Activated T-cell treated with anti-CD3 and anti-CD28 coated beads for 1 hour (primary cell): ENCODE results near the gene RAD51C.
A peak's percentile ranks its signal among the peaks of the same experiment; 100 is the strongest.
"Not testable (repeated sequence)": the region's sequence is repeated elsewhere in the genome, so short reads cannot be mapped to it uniquely, and the experiment has no call there.

ENCODE experiments used
- DNase-seq: peaks from one replicate; pipeline ENCODE4 v3.0.0-alpha.2; 2020; ENCODE audit warnings: low read depth

Gene RAD51C

DNA sequence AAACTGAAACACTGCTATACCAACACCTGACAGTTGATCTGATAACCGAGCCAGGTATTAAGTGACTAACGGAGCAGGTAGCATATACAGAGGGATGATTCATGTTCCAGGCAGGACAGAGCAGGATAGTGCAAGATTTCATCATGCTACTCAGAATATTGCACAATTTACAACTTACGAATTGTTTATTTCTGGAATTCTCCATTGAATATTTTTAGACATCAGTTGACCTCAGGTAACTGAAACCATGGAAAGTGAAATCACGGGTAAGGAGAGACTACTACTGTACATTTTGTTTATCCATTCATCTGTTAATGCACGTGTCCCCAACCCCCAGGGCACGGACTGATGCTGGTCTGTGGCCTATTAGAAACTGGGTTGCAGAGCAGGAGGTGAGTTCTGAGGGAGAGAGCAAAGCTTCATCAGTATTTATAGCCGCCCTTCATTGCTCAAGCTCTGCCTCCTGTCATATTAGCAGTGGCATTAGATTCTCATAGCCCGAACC lies 48.8 kb downstream of the RAD51C start:
- DNase-seq = no peak

DNA sequence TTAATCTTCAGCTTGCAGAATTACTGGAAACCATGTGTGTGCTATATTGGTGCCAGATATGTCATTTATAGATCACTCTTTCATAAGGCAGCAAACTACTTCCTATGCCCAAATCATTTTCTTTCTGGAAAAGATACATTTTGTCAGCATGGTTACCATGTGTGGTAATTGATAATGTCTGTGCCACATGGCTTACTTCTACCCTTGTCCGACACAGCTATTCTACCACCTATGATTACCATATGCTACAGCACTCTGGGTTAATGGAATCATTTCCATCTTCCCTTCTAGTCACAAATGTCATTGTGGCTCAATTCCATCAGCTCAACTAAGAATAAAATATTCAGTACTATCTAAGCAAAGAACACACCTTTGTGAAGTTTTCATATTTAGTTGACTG lies 55.3 kb downstream of the RAD51C start:
- DNase-seq = no peak

DNA sequence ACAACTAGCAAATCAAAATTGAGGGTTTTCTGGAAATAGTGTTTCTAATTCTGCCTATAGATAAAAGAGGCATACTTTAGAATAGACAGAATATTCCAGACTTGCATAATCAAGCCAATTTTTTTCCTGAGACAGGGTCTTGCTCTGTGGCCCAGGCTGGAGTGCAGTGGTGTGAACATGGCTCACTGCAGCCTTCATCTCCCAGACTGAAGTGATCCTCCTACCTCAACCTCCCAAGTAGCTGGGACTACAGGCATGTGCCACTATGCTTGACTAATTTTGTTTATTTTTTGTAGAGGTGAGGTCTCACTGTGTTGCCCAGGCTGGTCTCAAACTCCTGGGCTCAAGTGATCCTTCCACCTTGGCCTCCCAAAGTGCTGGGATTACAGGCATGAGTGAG lies 57.2 kb downstream of the RAD51C start:
- DNase-seq = not testable (repeated sequence)

DNA sequence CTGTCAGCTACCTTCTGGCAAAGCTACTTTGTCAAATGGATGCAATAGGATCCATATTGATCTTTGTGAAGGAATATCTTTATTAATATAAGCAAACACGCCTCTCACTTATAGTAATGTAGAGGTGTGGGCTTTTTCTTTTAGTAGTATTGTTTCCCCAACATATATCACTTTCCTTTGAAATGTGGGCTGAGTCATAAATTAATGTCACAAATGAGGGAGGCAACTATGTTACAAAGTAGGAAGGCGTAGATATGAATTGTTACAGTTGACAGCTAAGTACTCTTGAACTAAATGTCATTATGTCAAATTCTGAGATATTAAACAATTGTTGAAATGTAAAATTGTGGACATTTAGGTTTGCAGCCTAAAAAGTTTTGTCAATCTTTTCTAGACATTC lies 60.6 kb downstream of the RAD51C start:
- no peak for DNase-seq

DNA sequence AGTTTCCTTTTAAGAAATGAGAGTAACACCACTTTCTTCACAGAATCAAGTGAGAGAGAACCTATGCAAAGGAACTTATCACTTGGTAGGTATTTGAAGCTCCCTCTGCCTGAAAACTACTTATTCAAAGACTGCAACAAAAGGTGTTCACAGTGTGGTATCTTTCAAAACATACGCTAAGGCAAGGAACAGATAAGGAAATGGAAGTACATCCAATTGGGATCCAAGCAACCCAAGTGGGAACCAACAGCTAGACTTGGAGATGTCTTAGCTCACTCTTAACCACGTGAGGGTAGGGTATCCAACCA lies 62.8 kb downstream of the RAD51C start:
- no peak for DNase-seq

DNA sequence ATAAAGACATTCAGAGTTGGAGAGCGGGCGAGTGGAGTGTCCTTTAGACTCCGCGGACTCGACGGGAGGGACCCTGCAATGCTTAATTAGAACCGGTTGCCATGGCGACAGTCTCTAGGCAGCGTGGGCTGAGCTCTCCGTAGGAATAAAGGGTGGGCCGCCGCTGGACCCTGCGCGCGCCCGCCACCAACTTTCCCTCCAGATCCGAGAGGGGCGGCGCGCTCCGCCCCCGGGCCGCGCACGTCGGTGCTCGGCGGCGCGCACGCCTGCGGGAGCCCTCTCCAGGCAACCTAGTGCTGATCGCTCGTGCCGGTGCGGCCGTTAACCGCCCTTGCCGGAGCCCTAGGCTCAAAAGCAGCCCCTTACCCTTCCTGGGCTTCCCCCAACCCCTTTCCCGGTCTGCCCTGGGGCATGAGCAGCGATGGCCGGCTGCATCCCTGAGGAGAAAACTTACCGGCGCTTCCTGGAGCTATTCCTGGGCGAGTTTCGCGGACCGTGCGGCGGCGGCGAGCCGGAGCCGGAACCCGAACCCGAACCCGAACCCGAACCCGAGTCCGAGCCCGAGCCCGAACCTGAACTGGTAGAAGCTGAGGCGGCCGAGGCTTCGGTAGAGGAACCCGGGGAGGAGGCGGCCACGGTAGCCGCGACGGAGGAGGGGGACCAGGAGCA lies 63.3 kb downstream of the RAD51C start, which contains the start of gene PPM1E:
Gene PPM1E, plus strand, starts transcription at position 278 of the 669 bp plus-strand sequence.
- peak; percentile 14 for DNase-seq

DNA sequence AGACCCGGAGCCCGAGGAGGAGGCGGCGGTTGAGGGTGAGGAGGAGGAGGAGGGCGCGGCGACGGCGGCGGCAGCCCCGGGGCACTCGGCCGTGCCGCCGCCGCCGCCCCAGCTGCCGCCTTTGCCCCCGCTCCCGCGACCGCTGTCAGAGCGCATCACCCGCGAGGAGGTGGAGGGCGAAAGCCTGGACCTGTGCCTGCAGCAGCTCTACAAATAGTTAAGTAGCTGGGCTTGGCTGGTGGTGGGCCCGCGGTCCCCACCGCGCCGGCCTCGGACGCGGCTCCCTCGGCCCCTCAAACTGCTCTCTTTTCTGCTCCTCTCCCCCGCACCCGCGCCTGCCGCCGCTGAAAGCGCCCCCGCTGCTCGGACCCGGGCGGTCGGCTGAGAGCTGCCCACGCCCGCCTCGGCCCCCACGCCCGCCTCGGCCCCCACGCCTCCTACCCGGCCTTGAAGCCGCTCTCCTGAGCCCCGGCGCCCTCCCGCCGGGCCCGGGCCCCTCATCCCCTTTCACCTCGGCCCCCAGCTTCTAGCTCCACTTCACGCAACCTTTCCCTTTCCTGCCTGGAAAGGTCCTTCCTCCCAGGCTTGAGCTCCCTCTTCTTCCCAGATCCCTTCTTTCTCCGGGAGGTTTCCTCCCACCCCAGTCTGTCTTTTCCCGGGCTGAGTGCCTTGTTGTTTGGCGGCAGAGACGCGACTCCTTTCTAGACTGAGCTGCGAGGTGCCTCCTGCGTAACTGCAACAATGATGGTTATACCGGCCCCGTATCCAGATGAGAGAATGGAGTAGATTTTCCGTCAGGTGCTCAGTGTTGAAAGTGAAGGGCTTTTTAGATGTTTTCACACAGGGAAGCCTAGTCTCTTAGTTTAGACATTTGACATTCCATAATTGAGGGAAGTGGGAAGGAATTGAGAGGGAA lies 64.1 kb downstream of the RAD51C start:
- no peak for DNase-seq

DNA sequence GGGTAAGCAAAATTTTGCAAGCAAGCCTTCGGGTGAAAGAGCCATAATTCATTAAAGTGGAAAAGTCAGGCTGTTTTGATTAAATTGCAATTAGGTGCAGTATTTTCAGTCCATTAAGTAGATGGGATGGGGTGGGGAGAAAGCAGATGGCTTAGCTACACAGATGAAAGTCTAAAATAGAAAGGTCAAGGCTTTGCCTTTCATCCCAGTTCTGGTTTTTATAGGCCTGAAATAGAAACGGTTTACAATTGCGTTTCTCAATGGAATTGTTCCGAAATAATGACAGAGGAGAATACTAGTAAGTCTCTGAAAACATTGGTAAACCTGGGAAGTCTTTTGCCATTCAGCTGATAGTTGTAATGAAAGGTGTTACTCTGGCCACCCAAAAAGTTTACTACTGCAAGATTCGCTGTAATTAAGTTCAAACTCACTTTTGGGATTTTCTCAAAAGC lies 64.8 kb downstream of the RAD51C start:
- DNase-seq = no peak

DNA sequence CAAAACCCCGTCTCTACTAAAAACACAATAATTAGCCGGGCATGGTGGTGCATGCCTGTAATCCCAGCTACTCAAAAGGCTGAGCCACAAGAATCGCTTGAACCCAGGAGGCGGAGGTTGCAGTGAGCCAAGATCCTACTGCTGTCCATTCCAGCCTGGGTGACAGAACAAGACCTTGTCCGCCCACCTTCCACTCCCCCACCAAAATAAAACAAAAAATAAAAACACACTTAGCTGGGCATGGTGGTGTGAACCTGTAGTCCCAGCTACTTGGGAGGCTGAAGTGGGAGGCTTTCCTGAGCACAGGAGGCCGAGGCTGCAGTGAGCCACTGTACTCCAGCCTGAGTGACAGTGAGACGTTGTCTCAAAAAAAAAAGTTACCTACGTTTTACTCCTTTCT lies 66.5 kb downstream of the RAD51C start:
- DNase-seq = no peak

DNA sequence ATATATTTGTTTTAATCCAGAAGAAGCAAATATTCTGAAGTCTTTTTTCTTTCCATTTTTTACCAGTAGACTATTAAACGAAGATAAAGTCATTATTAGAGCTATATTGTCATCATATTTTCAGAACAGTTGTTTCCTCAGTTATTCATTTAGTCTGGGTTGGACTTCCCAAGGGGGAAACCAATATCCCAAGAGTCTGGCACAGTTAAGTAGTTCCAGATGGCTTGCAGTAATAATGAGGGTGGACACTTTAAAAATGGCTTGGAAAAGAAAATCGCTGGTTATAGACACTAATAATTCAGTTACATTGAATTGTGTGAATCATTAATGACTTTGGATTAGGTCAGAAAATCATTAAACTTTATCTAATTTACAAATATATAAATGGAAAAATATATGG lies 67.1 kb downstream of the RAD51C start:
- DNase-seq = no peak

DNA sequence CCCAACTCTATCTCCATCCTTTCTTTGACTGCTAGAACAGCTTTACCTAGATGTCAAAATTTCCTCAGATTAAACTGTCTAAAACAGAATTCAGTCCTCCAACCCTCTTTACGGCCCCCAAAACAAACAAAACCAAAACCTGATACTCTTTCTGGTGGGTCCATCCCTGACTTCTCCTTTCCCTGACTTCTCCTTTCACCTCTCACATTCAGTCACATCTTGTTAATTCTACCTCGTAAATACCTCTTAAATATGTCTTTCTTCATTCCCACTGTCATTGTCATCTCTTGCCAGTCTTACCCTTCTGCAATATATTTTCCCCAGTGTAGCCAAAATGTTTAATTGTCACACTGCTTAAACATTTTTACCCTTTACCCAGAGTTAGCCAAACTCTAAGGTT lies 67.8 kb downstream of the RAD51C start:
- DNase-seq = no peak

DNA sequence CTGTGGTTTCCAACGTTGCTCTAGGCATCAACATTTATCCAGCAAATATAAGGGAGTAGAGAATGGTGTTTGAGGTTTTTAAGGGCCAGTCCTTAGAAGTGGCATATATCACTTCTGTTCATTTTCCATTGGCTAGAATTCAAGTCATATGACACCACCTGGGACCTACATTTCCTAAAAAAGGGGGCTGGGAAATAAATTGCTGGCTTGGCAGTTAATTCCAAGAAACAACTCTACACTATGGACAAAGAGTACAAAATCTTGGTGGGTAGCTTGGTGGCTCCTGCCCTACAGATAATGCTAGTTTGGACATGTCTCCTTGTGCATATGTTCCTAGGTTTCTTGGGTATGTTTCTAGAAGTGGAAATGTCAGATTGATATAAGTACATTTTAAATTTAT lies 70.9 kb downstream of the RAD51C start:
- DNase-seq = no peak

DNA sequence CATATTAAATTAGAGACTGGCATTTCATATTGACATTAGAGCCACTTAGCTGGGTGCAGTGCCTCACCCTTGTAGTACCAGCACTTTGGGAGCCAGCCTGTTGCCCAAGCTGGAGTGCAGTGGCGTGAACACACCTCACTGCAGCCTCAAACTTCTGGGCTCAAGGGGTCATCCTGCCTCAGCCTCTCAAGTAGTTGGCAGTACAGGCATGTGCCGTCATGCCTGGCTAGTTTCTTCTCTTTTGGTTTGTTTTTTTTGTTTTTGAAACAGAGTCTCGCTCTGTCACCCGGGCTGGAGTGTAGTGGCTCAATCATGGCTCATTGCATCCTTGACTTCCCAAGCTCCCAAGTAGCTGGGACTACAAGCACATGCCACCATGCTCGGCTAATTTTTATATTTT lies 72.0 kb downstream of the RAD51C start:
- DNase-seq = no peak

DNA sequence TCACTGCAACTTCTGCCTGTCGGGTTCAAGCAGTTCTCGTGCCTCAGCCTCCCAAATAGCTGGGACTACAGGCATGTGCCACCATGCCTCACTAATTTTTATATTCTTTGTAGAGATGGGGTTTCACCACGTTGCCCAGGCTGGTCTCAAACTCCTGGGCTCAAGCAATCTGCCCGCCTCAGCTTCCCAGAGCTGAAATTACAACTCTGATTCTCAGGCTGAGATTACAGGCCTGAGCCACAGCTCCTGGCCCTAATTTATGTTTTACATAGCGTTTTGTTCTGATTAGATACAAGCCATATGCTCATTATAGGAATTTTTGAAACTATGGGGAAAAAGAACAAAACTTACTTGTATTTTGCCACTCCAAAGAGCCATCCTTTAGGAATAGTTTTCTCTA lies 86.1 kb downstream of the RAD51C start:
- not testable (repeated sequence) for DNase-seq

DNA sequence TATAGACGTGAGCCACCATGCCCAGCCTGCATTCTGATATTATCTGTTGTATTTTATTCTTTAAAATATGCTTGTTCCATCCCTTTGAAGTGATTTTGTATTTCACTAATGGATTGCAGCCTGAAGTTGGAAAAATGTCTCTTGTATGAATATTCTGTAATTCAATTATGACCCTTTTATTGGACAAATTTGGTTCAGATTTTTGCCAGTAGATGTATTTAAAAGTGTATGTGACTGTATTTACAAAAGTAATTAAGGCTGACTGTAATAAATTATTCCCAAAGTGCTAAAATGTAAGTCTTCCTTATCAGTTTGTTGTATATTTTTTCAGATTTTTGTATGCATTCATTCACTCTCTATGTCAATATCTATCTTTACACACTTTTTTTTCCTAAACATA lies 87.0 kb downstream of the RAD51C start:
- no peak for DNase-seq

DNA sequence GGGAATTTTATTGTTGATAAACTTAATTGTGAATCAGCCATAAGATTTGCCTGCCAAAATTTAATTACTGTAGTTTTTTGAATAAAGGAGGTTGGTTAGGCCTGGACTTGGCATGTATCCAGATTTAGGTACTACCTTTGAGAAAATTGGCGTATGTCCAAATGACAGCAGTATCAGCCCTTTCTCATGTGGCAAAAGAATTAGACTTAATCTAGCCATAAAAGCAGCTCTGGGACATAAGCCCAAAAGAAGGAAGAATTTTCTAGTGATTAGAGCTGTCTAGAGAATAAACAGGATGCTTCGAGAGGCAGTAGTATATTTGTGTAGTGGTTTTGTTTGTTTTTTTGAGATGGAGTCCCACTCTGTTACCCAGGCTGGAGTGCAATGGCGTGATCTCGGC lies 91.0 kb downstream of the RAD51C start:
- DNase-seq = no peak

DNA sequence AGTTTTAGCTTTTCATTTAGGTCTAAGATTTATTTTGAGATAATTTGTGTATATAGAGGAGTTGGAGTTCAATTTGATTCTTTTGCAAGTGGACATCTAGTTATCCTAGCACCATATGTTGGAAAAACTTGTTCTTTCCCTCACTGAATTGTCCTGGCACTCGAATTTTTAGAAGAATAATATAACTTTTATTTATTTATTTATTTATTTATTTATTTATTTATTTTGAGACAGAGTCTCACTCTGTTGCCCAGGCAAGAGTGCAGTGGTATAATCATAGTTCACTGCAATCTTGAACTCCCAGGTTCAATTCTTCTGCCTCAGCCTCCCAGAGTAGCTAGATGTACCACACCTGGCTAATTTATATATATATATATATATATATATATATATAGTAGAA lies 92.7 kb downstream of the RAD51C start:
- DNase-seq = no peak
